Measurements from ENCODE around the gene USH1C.

The USH1C gene

GRCh38 chr11:17578296-17578695 is 34.1 kb upstream of the USH1C start:
- CTCF ChIA-PET = no interaction called here
- TF ChIP-seq GLI2 (tag by site-specific recombination; IDR thresholded peaks at IDR 0.05; ENCODE audit: borderline replicate concordance, low read depth) = no peak
- TF ChIP-seq ZBTB1 (tag by site-specific recombination; IDR thresholded peaks at IDR 0.05) = no peak
- no peak for TF ChIP-seq ZNF514 (tag by site-specific recombination; IDR thresholded peaks at IDR 0.05)
- TF ChIP-seq, protein P1, sequence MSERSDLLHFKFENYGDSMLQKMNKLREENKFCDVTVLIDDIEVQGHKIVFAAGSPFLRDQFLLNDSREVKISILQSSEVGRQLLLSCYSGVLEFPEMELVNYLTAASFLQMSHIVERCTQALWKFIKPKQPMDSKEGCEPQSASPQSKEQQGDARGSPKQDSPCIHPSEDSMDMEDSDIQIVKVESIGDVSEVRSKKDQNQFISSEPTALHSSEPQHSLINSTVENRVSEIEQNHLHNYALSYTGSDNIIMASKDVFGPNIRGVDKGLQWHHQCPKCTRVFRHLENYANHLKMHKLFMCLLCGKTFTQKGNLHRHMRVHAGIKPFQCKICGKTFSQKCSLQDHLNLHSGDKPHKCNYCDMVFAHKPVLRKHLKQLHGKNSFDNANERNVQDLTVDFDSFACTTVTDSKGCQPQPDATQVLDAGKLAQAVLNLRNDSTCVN (tag by site-specific recombination; optimal IDR thresholded peaks at IDR 0.05) = no peak
- TF ChIP-seq, protein P2, sequence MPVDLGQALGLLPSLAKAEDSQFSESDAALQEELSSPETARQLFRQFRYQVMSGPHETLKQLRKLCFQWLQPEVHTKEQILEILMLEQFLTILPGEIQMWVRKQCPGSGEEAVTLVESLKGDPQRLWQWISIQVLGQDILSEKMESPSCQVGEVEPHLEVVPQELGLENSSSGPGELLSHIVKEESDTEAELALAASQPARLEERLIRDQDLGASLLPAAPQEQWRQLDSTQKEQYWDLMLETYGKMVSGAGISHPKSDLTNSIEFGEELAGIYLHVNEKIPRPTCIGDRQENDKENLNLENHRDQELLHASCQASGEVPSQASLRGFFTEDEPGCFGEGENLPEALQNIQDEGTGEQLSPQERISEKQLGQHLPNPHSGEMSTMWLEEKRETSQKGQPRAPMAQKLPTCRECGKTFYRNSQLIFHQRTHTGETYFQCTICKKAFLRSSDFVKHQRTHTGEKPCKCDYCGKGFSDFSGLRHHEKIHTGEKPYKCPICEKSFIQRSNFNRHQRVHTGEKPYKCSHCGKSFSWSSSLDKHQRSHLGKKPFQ (tag by site-specific recombination; IDR thresholded peaks at IDR 0.05) = no peak
- no peak for TF ChIP-seq ZNF701 (tag by site-specific recombination; IDR thresholded peaks at IDR 0.05)
- TF ChIP-seq INSM2 (tag by site-specific recombination; IDR thresholded peaks at IDR 0.05) = no peak
- TF ChIP-seq, protein P3, sequence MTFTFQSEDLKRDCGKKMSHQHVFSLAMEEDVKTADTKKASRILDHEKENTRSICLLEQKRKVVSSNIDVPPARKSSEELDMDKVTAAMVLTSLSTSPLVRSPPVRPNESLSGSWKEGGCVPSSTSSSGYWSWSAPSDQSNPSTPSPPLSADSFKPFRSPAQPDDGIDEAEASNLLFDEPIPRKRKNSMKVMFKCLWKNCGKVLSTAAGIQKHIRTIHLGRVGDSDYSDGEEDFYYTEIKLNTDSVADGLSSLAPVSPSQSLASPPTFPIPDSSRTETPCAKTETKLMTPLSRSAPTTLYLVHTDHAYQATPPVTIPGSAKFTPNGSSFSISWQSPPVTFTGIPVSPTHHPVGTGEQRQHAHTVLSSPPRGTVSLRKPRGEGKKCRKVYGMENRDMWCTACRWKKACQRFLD (tag by site-specific recombination; IDR thresholded peaks at IDR 0.05) = no peak
- no peak for TF ChIP-seq ZNF664 (tag by site-specific recombination; IDR thresholded peaks at IDR 0.05)
- no peak for TF ChIP-seq ZNF768 (tag by site-specific recombination; IDR thresholded peaks at IDR 0.05)
- no peak for TF ChIP-seq YY1 (tag by site-specific recombination; IDR thresholded peaks at IDR 0.05)
- TF ChIP-seq PRDM1 (tag by site-specific recombination; IDR thresholded peaks at IDR 0.05) = no peak
- TF ChIP-seq HOXC10 (CRISPR knock-in tag; IDR thresholded peaks at IDR 0.05) = no peak
- POLR2A ChIA-PET = no interaction called here

GRCh38 chr11:17575431-17576425 is 31.5 kb upstream of the USH1C start:
- Histone ChIP-seq H3K4me1 (ENCODE audit: control insufficient read depth, insufficient read depth, low read length) (no peaks in the 10 kb centered on the region), H3K27ac (ENCODE audit: extremely low read depth, low read depth, low read length) (no peak overlapping the region), H3K9me3 (ENCODE audit: control insufficient read depth, insufficient read depth, low read depth, low read length) (no peaks in the 10 kb centered on the region), H3K36me3 (ENCODE audit: control insufficient read depth in 2 of 2, insufficient read depth in 1 of 2, low read length in 2 of 2) (no peaks in the 10 kb centered on the region), H3K4me3 (ENCODE audit: low read depth, low read length) (no peak overlapping the region)
- ChIA-PET POLR2A (no interaction called here), CTCF (interaction anchor here (0.6 to 1.6 kb wide), 2 partner anchors 34 to 155 kb away, joined by 3 to 9 read pairs; no protein-coding TSS in a partner anchor)
- TF ChIP-seq ZNF670 (tag by site-specific recombination; IDR thresholded peaks at IDR 0.05; ENCODE audit: low read depth) (no peak), ZNF610 (tag by site-specific recombination; IDR thresholded peaks at IDR 0.05; ENCODE audit: borderline replicate concordance) (no peak), ZBTB20 (tag by site-specific recombination; IDR thresholded peaks at IDR 0.05) (no peak), ZNF701 (tag by site-specific recombination; IDR thresholded peaks at IDR 0.05) (no peak), ZNF23 (tag by site-specific recombination; IDR thresholded peaks at IDR 0.05; ENCODE audit: borderline replicate concordance) (no peak), ZNF530 (tag by site-specific recombination; IDR thresholded peaks at IDR 0.05; ENCODE audit: low read depth) (no peak), ZSCAN18 (tag by site-specific recombination; IDR thresholded peaks at IDR 0.05) (no peak), BCL11B (tag by site-specific recombination; IDR thresholded peaks at IDR 0.05; ENCODE audit: low read depth) (no peak), ZNF274 (IDR thresholded peaks at IDR 0.05; ENCODE audit: low read length) (no peak), ZNF274 (tag by site-specific recombination; IDR thresholded peaks at IDR 0.05; ENCODE audit: borderline replicate concordance) (no peak), ZNF426 (tag by site-specific recombination; IDR thresholded peaks at IDR 0.05) (no peak), ZNF623 (tag by site-specific recombination; IDR thresholded peaks at IDR 0.05) (no peak), ZNF140 (tag by site-specific recombination; IDR thresholded peaks at IDR 0.05) (no peak)

More at GRCh38 chr11:17578296-17578695, 34.1 kb upstream of the USH1C start:
- Histone ChIP-seq H3K36me3 (ENCODE audit: control insufficient read depth in 2 of 2, insufficient read depth in 1 of 2, low read length in 2 of 2) (no peaks in the 10 kb centered on the region), H3K9me3 (ENCODE audit: control insufficient read depth, insufficient read depth, low read depth, low read length) (no peaks in the 10 kb centered on the region), H3K27ac (ENCODE audit: extremely low read depth, low read depth, low read length) (no peak overlapping the region), H3K4me1 (ENCODE audit: control insufficient read depth, insufficient read depth, low read length) (no peaks in the 10 kb centered on the region), H3K4me3 (ENCODE audit: low read depth, low read length) (no peak overlapping the region)
